AG04449 (cell line): ENCODE data around the gene CBLL1.
A peak's percentile ranks its signal among the peaks of the same experiment; 100 is the strongest.

Experiments
- CTCF ChIA-PET: fragments of 350-600 bp; formaldehyde crosslinking; extraction: SDS; loops from one replicate; lab custom pipeline; 2021; ENCODE audit warnings: antibody characterized with exemption; lab: Yijun Ruan, JAX
- POLR2A ChIA-PET: fragments of 400-600, 350-600 bp; formaldehyde crosslinking; extraction: SDS; loops from one replicate; lab custom pipeline; 2020; ENCODE audit warnings: antibody characterized with exemption, inconsistent platforms; lab: Yijun Ruan, JAX
- DNase-seq: peaks from one replicate; pipeline ENCODE4 v3.0.0-alpha.2; 2010; ENCODE audit warnings: low read depth, low spot score
- H3K4me3 ChIP-seq: 2 replicates; pipeline ENCODE4 v1.5.1; 2011; ENCODE audit warnings: low read depth, mild to moderate bottlenecking, control low read depth, low read length
- CTCF ChIP-seq: IDR thresholded peaks from one replicate; pipeline ENCODE4 v1.5.1; 2011; ENCODE audit warnings: mild to moderate bottlenecking, moderate library complexity, low read length, control low read depth, inconsistent platforms; ENCODE audit not compliant: insufficient read depth; ENCODE audit errors: missing control alignments

The CBLL1 gene

GRCh38 chr7:107701191-107701590, 42.8 kb upstream of the CBLL1 start:
- H3K4me3 ChIP-seq = no peak overlapping the region
- ChIA-PET CTCF (interaction anchor here (0.9 to 2.2 kb wide), 3 partner anchors 9 to 42 kb away, joined by 3 to 5 read pairs (median 3); no protein-coding TSS in a partner anchor), POLR2A (no interaction called here)
- no peak for DNase-seq
- TF ChIP-seq CTCF = no peak

- no peak for TF ChIP-seq CTCF
- DNase-seq = no peak
- no peak overlapping the region for H3K4me3 ChIP-seq
- ChIA-PET POLR2A (no interaction called here), CTCF (interaction anchor here (1.4 to 2.2 kb wide), 2 partner anchors 21 to 23 kb away, joined by 3 to 5 read pairs; no protein-coding TSS in a partner anchor)
Observed at GRCh38 chr7:107703219-107703618, 40.7 kb upstream of the CBLL1 start.

GRCh38 chr7:107703872-107704271, 40.1 kb upstream of the CBLL1 start:
- TF ChIP-seq CTCF = no peak
- no peak for DNase-seq
- CTCF ChIA-PET = no interaction called here
- POLR2A ChIA-PET = no interaction called here
- no peak overlapping the region for H3K4me3 ChIP-seq

GRCh38 chr7:107708956-107709355, 35.0 kb upstream of the CBLL1 start:
- no peak overlapping the region for H3K4me3 ChIP-seq
- TF ChIP-seq CTCF = no peak
- no peak for DNase-seq
- ChIA-PET CTCF (interaction anchor here (1.0 kb wide), 1 partner anchor 35 kb away, joined by 3 read pairs; the partner anchor contains the start of gene CBLL1), POLR2A (no interaction called here)

GRCh38 chr7:107711301-107711700, 32.6 kb upstream of the CBLL1 start:
- no peak overlapping the region for H3K4me3 ChIP-seq
- DNase-seq = peak; percentile 44
- no peak for TF ChIP-seq CTCF
- CTCF ChIA-PET = interaction anchor here (1.6 to 2.3 kb wide), 3 partner anchors 13 to 247 kb away, joined by 5 to 7 read pairs (median 7); no protein-coding TSS in a partner anchor
- POLR2A ChIA-PET = interaction anchor here (0.6 kb wide), 1 partner anchor 68 kb away, joined by 3 read pairs; no protein-coding TSS in a partner anchor

- DNase-seq = no peak
- POLR2A ChIA-PET = no interaction called here
- TF ChIP-seq CTCF = no peak
- CTCF ChIA-PET = interaction anchor here (1.6 to 2.3 kb wide), 4 partner anchors 13 to 248 kb away, joined by 4 to 7 read pairs (median 6); no protein-coding TSS in a partner anchor
- H3K4me3 ChIP-seq = no peak overlapping the region
Observed at GRCh38 chr7:107712025-107712424, 31.9 kb upstream of the CBLL1 start.
